Transverse colon (tissue), 4 donors: ENCODE measurements around the gene RIMS3. TPM values are rescaled to one million over a fixed set of nuclear protein-coding genes. Genes with fewer than 3 reads are reported as not detected.

Experiments
- DNase-seq: peaks from one replicate; pipeline ENCODE4 v3.0.0-alpha.2; 2019
- H3K27ac ChIP-seq, 4 donors: fragments of 200-600 bp; sonication (generic); 2 replicates each; pipeline ENCODE4 v1.5.1; 2016 to 2018; ENCODE audit warnings: inconsistent platforms in 4 of 4
- H3K27me3 ChIP-seq: fragments of 200-600 bp; sonication (generic); 2 replicates; pipeline ENCODE4 v1.5.1; 2017; ENCODE audit warnings: inconsistent platforms
- H3K36me3 ChIP-seq, 4 donors: fragments of 200-600 bp; sonication (generic); 2 replicates each; pipeline ENCODE4 v1.5.1; 2017 to 2019; ENCODE audit warnings: inconsistent platforms in 4 of 4
- H3K4me1 ChIP-seq, 4 donors: fragments of 200-600 bp; sonication (generic); 2 replicates each; pipeline ENCODE4 v1.5.1; 2017 to 2020; ENCODE audit warnings: inconsistent platforms in 4 of 4
- H3K4me3 ChIP-seq, 4 donors: fragments of 200-600 bp; sonication (generic); 1 replicate in 1 of 4; 2 replicates in 3 of 4; pipeline versions ENCODE4 v1.5.1 to v1.6.1; 2017 to 2019; ENCODE audit warnings: inconsistent platforms in 4 of 4
- H3K9me3 ChIP-seq, 2 donors: fragments of 200-600 bp; sonication (generic); 2 replicates each; pipeline ENCODE4 v1.5.1; 2017 to 2019; ENCODE audit warnings: inconsistent platforms in 2 of 2
- CTCF ChIP-seq, 5 experiments: fragments of 200-600 bp in 3 of 5; fragments of 450-650 bp in 2 of 5; sonication (generic) in 3 of 5; IDR thresholded peaks; 1 replicate in 2 of 5; 2 replicates in 3 of 5; pipeline ENCODE4 v1.5.1; 2016 to 2017; ENCODE audit warnings: antibody characterized with exemption in 5 of 5, inconsistent platforms in 3 of 5, mild to moderate bottlenecking in 2 of 5, moderate library complexity in 1 of 5
- EP300 ChIP-seq: sonication (generic); formaldehyde crosslinking; IDR thresholded peaks from one replicate; pipeline ENCODE4 v1.6.1; 2017; ENCODE audit warnings: antibody characterized with exemption, low read depth
- POLR2A ChIP-seq: fragments of 450-650 bp; IDR thresholded peaks from one replicate; pipeline ENCODE4 v1.6.1; 2016; ENCODE audit warnings: antibody characterized with exemption, mild to moderate bottlenecking, moderate library complexity
- POLR2AphosphoS5 ChIP-seq, 3 donors: sonication (generic); formaldehyde crosslinking; IDR thresholded peaks; one replicate each; pipeline ENCODE4 v1.6.1; 2016; ENCODE audit warnings: antibody characterized with exemption in 3 of 3
- WGBS, 2 donors: methylation state at CpG; one replicate each; pipeline ENCODE4 v1.1.5; 2018; ENCODE audit warnings: low coverage in 1 of 2; 5-methylcytosine and 5-hydroxymethylcytosine counted together
- in situ Hi-C, 4 donors: fragments of 200-750 bp; cut with MboI; loops; one replicate each; pipeline versions ENCODE4 v1.15.0 to v1.15.1; 2017; ENCODE audit warnings: low sequenced_read_pairs in 3 of 4, low pct_ligation_motif_present in 1 of 4, low pct_unique_long_range_greater_than_20kb in 1 of 4
- intact Hi-C: fragments of 100-400 bp; cut with DNase I; formaldehyde crosslinking; loops from one replicate; pipeline ENCODE4 v1.15.1; 2023; ENCODE audit warnings: low total_unique reads
- total RNA-seq, 4 donors: library from RNA; depleted of rRNA; stranded (reverse); fragments of >200 nt; gene quantifications; one replicate each; pipeline ENCODE4 v1.1.0, GENCODE V29; 2016

RIMS3 gene
- total RNA-seq, 4 donors from 2014 or later, result 1.9 to 14.7 (median 5.4) TPM

- TF ChIP-seq CTCF (IDR thresholded peaks at IDR 0.05), result no peak
- TF ChIP-seq POLR2A, result no peak
- no peak for TF ChIP-seq EP300
- TF ChIP-seq POLR2AphosphoS5 (IDR thresholded peaks at IDR 0.05), result no peak
- in situ Hi-C loops, result loop anchor here in 2 of 4 donors (25.0 kb wide), 2 partner anchors 215 to 340 kb away; no protein-coding TSS in a partner anchor
- intact Hi-C loops, result loop anchor here (10.0 kb wide), 1 partner anchor 333 kb away; no protein-coding TSS in a partner anchor
- Histone ChIP-seq H3K27me3 (no peaks in the 10 kb centered on the region), H3K9me3 (no peaks in the 10 kb centered on the region), H3K4me1 (no peaks in the 10 kb centered on the region), H3K27ac (no peak overlapping the region), H3K4me3 (no peak overlapping the region), H3K36me3 (no peaks in the 10 kb centered on the region)
- WGBS, 2 donors, result 71 to 90% methylated on average over 5 to 6 of the region's 6 CpGs
- DNase-seq, result no peak
Observed at GRCh38 chr1:40621821-40622450, 43.5 kb downstream of the RIMS3 start.

- H3K9me3 ChIP-seq, result no peaks in the 10 kb centered on the region
- TF ChIP-seq EP300, result no peak
- no peak for TF ChIP-seq CTCF (IDR thresholded peaks at IDR 0.05)
- TF ChIP-seq POLR2AphosphoS5 (IDR thresholded peaks at IDR 0.05), result no peak
- TF ChIP-seq POLR2A, result no peak
- no peaks in the 10 kb centered on the region for H3K4me1 ChIP-seq
- 71 to 78% methylated on average over 3 of the region's 3 CpGs for WGBS, 2 donors
- DNase-seq, result no peak
- H3K36me3 ChIP-seq, result no peaks in the 10 kb centered on the region
- intact Hi-C loops, result loop anchor here (10.0 kb wide), 1 partner anchor 334 kb away; no protein-coding TSS in a partner anchor
- H3K4me3 ChIP-seq, result no peak overlapping the region
- no peaks in the 10 kb centered on the region for H3K27me3 ChIP-seq
- no peak overlapping the region for H3K27ac ChIP-seq
- in situ Hi-C loops, result loop anchor here in 2 of 4 donors (25.0 kb wide), 2 partner anchors 217 to 342 kb away; no protein-coding TSS in a partner anchor
Observed at GRCh38 chr1:40620586-40621210, 44.8 kb downstream of the RIMS3 start.

- TF ChIP-seq POLR2AphosphoS5 (IDR thresholded peaks at IDR 0.05), result no peak
- no peak for TF ChIP-seq EP300
- TF ChIP-seq POLR2A, result no peak
- no peak for TF ChIP-seq CTCF (IDR thresholded peaks at IDR 0.05)
- 88% methylated on average over 5 of the region's 5 CpGs; no CpG with 5 or more reads in 1 of the 2 donors for WGBS, 2 donors
- in situ Hi-C loops, result loop anchor here in 2 of 4 donors (25.0 kb wide), 2 partner anchors 217 to 342 kb away; no protein-coding TSS in a partner anchor
Observed at GRCh38 chr1:40620150-40620549, 45.3 kb downstream of the RIMS3 start.

GRCh38 chr1:40618108-40618507 lies 47.4 kb downstream of the RIMS3 start:
- H3K9me3 ChIP-seq, result no peaks in the 10 kb centered on the region
- TF ChIP-seq POLR2A (no peak), CTCF (IDR thresholded peaks at IDR 0.05) (no peak), EP300 (no peak), POLR2AphosphoS5 (IDR thresholded peaks at IDR 0.05) (no peak)
- intact Hi-C loops (no loop called here), in situ Hi-C loops (loop anchor here (10.0 to 25.0 kb wide), 6 partner anchors 57 to 344 kb away; no protein-coding TSS in a partner anchor)
- no peak overlapping the region for H3K27ac ChIP-seq
- no peaks in the 10 kb centered on the region for H3K36me3 ChIP-seq
- no peak overlapping the region for H3K4me3 ChIP-seq
- no peak for DNase-seq
- H3K27me3 ChIP-seq, result no peaks in the 10 kb centered on the region
- peaks cover 0 to 5% (median 0%) of the 10 kb centered on the region in 4 donors for H3K4me1 ChIP-seq
- WGBS, 2 donors, result 86 to 97% methylated on average over 1 of the region's 1 CpG

More at GRCh38 chr1:40620150-40620549, 45.3 kb downstream of the RIMS3 start:
- no peak for DNase-seq
- no peak overlapping the region for H3K27ac ChIP-seq
- intact Hi-C loops, result loop anchor here (10.0 kb wide), 1 partner anchor 335 kb away; no protein-coding TSS in a partner anchor
- H3K27me3 ChIP-seq, result no peaks in the 10 kb centered on the region
- H3K4me1 ChIP-seq, result no peaks in the 10 kb centered on the region
- H3K36me3 ChIP-seq, result no peaks in the 10 kb centered on the region
- no peaks in the 10 kb centered on the region for H3K9me3 ChIP-seq
- no peak overlapping the region for H3K4me3 ChIP-seq
